Measurements from ENCODE around the gene APBB2.
"Not testable (repeated sequence)": the region's sequence is repeated elsewhere in the genome, so short reads cannot be mapped to it uniquely, and the experiment has no call there.

The APBB2 gene

DNA sequence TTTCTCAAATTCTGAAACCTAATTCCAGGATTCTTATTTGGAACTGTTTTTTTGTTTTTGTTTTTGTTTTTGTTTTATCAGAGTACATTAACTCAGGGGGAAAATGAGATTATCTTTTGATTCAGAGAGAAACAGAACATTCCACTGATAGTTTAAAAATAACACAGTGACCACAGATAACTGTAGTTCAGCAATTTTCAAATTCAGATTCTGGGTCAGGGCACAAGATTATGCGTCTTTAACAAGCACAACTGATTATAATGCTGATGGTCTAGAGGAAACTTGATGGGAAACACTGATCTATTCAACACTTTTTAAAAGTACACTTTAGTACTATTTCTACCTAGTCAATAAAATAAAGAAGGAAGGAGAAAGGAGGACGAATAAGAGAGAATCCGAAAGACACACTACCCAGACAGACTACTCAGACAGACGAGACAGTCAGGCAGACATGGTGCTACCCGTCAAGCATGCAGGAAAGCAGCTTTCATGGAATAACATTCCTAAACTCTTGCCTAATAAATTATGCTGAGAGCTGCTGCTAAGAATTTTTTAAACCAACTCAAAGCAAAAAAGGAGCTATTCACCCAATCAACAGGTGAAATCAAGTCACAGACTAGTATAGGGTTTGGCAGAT lies 59.0 kb downstream of the APBB2 start:
- no peak for DNase-seq

DNA sequence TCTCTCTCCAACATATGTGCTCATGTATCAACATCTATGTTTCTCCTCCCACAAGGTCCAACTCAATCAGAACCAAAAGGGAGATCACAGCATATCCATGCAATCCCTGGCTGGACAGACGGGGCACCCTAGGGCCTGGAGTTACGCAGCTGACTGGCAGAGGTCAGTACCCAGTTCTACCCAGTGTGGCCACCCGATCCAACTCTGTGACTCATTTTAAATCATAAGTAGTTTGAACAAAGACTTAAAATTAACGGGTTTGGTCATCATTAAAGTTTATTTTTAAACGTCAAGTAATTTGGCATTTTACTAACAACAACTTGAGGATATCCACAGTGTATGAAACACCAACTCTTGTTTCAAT lies 59.5 kb downstream of the APBB2 start:
- DNase-seq, result no peak

DNA sequence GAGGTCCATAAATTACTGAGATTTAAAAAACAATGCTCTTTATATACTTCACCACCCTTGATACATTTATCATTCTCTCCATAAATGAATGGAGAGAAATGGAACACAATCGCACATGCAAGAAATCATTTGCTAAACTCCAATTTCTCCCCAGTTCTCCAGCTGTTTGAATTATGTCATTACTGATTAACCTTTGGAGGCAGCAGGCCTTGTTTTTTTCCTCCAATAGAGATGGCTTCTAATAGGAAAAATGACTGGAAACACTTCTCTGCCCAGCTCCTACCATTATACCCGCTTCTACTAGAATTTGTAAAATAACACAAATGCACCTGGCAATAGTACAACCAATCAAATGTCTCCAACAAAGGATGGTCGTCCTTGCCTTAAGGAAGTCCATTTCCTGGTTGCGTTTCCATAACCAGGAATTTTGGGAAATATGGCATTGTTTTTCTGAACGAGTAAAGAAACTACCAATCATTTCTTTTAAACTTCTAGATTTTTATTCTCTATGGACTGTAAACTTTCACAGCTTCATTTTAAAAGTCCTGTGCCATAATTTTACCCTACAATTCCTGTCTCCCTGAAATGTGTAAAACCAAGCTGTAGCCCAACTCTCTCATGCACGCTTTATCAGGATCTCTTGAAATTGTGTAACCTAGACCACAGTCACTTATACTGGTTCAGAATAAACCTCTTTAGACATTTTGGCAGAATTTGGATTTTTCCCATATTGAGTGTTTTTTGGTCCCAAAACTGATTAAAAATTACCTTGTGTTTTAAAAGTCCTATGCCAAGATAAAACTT lies 60.1 kb downstream of the APBB2 start:
- no peak for DNase-seq

DNA sequence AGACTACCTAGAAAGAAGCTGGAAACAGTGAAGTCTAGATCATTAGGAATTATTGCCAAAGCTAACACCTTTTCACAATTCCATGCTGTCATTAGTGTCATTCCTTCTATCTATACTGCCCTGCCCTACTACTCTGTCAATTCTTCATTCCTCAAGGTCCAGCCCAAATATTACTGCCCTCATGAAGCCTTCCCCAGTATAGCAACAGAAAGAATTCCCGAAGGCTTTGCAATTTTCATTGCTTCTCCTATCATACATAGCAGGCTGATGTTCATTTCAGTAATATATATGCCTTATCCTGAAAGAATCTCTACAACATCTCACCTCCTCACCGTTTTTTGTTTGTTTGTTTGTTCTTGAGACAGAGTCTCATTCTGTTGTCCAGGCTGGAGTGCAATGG lies 63.9 kb downstream of the APBB2 start:
- DNase-seq, result no peak

DNA sequence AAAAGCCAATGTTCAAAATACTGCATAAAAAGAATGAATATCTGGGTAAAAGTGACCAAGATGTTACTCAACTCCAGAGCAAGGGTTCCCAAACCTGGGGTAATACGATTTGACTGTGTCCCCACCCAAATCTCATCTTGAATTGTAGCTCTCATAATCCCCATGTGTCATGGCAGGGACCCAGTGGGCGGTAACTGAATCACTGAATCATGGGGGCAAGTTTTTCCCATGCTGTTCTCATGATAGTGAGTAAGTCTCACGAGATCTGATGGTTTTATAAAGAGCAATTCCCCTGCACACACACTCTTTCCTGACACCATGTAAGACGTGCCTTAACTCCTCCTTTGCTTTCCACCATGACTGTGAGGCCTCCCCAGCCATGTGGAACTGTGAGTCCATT lies 64.8 kb downstream of the APBB2 start:
- DNase-seq, result not testable (repeated sequence)

DNA sequence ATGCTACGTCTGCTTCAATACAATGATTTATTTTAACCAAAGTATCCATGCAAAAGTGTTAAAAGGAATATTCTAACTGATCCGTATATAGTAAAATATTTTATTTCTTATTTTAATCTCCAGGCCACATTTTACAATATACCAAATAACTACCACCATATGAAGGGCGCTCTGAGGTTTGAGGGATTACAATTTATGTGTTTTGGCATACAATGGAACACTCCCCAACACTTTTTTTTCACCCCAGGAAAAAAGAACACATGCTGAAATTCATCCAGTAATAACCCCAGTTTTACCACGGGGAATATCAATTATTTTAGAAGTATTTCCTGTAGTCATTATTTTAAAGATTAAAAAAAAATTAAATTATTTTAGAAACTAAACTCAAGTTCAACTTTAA lies 65.4 kb downstream of the APBB2 start:
- no peak for DNase-seq

DNA sequence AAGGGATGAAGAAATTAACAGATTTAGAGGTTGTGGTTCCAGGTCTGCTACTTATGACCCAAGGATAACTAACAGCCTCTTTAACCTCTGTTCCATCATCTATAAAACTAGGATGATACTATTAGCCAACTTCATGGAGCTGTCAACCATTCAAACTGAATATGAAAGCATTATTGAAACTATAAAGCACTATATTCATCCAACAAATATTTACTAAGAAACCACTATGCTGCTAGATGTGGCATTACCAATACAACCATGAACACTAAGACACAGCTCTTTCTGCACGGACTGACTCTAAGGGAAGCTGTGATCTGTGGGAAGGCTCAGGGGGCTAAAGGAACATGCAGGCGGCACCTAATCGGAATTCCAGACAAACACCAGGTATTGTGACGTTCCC lies 66.0 kb downstream of the APBB2 start:
- no peak for DNase-seq

DNA sequence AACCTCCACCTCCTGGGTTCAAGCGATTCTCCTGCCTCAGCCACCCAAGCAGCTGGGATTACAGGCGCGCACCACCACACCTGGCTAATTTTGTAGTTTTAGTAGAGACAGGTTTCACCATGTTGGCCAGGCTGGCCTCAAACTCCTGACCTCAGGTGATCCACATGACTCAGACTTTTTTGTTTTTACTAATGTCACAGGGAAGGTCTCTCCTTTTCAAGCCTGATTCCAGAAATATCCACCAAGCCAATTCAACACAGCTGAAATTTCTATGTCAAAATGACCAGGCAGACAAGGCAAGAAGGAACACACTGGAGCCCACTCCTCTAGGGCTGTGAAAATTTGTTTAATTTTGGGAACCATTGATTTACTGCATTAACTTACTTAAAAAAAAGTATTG lies 66.8 kb downstream of the APBB2 start:
- not testable (repeated sequence) for DNase-seq

DNA sequence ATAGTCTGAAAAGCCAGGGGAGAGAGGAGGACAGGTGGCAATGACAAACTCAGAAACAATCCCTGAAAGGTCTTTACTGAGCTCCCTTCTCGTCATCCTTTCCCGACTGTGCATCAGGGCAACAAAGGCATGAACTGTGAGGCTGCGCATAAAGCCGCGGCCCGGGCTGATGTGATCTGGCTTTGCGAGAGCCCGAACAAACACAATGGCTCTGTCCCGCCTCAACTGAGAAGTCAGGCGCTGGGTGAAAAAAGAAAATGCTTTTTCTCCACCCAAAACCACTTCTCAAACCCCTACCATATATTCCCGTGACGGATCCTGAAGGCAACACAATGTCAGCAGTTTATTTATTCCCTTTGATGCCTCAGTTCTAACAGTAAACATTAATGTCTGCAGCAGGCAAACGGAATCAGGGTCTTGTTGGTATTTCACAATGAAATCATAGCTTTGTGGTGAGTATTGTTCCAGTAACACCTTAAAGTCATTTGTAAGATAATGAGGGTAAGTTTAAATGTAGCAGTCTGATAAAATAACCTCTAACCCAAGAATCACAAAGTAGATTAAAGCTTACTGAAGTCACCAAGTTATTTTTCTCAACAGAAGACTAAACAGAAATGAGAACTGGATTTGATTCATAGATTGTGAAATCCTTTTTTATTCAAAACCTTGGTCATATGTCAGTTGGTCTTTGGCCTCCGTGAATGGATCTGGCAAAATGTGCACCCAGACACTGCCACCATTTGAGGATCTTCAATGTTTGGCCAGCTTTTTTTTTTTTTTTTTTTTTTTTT lies 67.4 kb downstream of the APBB2 start:
- DNase-seq, result peak; percentile 5

DNA sequence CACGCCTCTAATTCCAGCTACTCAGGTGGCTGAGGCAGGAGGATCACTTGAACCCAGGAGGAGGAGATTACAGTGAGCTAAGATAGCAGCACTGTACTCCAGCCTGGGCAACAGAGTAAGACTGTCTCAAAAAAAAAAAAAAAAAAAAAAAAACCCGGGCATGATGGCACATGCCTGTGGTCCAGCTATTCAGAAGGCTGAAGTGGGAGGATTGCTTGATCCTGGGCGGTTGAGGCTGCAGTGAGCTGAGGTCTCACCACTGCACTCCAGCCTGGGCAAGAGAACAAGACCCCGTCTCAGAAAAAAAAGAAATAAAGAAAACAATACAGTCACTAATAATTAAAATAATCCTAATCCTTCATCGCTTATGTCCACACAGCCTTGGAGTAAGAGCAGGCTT lies 68.1 kb downstream of the APBB2 start:
- no peak for DNase-seq

DNA sequence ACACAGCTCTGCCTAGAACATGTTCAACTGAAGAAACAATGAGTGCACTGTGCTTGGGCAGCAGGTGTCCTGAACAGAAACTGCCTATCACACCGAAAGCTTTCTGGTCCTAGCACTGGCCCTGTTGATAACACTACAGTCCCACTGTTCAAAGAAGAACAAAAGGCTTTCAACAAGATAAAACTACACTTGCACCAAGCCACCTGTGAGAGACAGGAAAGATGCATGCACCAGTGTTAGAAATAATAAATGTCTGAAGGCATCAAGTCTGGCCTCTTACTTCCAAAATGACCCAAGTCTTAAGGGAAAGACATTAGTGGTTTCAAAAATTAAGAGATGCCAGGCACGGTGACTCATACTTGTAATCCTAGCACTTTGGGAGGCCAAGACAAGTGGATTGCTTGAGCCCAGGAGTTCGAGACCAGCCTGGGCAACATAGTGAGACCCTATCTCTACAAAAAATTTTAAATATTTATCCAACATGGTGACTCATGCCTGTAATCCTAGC lies 68.7 kb downstream of the APBB2 start:
- no peak for DNase-seq

DNA sequence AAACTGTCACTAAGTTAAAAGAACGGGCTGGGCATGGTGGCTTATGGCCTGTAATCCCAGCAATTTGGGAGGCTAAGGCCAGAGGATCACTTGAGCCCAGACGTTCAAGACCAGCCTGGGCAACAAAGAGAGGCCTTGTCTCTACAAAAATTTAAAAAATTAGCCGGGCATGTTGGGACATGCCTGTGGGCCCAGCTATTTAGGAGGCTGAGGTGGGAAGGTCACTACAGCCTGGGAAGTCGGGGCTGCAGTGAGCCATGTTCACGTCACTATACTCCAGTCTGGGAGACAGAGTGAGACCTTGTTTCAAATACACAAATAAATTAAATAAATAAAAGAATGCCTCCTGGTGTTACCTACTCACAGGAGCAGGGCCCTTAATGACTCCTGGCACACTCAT lies 69.5 kb downstream of the APBB2 start:
- no peak for DNase-seq

DNA sequence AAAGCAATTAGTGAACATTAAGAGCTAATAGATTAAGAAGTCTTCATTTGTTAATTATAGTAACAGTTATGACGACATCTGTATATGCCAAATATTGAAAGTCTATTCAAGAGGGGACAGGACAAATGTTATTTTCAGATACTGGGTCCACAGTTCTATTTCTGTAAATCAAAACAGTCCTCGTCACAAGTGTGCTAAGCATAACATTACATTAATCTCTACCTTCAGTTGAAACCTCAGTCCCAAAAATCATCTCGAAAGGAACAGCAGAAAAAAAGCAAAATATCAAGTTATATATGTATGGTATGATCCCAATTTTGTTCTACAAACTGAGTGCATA lies 70.3 kb downstream of the APBB2 start:
- DNase-seq, result no peak

DNA sequence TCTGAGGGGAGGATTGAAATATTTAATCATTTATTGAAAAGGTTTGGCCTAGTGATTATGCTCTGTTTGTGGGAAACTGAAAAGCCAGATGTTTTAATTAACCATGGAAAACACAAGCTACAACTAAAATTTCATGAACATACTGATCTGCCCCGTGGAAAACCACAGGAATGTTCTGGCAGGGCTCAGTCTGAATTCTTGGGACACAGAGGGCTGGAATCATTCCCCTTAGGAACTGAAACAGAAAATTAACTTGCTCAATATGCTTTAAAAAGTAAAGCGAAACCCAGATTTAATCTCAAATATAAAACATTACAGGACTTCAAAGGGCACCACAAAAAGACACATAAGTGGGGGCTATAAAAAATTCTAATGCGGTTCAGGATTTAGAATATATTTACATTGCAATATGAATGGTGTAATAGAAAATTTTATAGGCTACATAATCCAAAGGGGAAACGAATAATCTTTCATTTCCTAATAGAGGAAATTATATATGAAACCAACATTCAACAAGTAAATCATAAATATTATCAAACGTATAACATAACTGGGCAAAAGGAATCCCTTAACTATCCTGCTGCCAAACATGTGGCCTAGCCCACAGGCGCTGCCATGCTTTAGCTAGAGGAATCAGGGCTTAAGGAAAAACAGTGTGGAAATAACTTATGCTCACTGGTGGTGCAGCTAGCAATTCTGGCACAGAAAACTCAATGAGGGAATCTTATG lies 70.9 kb downstream of the APBB2 start:
- peak; percentile 6 for DNase-seq

DNA sequence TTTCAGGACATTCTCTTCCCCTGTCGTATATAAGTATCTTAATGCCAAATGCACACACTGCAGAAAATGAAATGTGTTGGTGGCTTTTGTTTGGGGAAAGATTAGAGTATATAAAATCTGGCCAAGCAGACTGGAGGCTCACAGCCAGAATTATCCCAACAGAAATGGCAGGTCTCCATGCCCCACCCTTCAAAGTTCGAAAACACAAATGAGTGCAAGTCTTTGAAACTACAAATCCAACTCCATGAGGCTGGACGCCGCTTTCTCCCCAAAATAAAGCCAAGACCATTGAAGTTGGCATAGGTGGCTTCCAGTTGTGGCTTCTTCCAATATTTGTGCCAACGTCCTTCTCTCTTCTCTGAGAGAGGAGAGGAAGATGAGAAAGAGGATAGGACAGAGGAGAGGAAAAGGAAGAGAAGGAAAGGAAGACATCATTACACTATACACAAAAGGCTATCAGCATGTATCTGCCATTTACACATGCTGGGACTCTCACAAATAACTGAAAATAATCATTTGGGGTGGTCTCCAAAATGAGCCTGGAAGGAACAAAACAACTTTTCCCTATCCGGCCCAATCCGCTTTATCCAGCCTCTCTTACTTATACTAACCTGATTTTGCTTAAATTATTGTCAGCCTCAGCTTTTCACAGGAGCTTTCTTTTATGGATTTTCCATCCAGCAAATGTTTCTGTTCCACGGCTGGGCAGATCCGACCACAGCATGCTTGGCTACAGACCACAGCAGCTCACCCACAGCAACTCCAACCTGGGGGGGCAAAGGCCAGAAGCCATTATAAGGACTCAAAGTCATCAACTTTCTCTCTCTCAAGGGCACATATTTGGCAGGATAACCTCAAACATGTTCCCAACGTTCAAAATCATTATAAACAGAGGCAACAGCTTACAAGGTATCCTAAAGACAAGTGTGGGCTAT lies 71.7 kb downstream of the APBB2 start:
- no peak for DNase-seq

DNA sequence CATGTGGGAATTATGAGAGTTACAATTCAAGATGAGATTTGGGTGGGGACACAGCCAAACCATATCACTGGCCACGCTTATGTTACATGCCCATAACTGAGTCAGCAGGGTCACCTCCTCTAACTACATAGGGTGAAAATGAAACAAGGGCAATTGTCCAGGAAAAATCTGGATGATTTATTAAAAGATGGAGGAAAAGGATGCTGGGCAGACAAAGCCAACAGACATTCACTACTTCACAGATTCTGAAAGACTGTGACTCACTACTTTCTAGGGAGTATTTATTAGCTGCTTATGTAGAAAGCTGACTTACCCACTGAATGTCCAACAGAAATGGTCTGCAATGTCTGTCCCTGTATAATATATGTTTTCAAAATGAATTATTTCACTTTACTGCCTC lies 72.4 kb downstream of the APBB2 start:
- DNase-seq, result no peak

DNA sequence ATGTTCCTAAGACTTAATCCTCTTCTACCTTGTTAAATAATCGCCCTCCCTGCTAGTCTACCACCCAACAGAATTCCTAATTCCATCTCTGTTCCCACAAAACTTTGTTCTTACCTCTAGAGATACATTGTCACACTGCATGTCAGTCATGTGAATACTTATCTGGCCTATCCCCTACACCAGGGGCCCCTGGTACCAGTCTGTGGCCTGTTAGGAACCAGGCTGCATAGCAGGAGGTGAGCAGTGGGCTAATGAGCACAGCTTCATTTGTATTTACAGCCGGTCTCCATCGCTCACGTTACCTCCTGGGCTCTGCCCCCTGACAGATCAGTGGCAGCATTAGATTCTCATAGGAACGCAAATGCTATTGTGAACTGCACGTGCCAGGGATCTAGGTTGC lies 73.9 kb downstream of the APBB2 start:
- DNase-seq, result no peak

DNA sequence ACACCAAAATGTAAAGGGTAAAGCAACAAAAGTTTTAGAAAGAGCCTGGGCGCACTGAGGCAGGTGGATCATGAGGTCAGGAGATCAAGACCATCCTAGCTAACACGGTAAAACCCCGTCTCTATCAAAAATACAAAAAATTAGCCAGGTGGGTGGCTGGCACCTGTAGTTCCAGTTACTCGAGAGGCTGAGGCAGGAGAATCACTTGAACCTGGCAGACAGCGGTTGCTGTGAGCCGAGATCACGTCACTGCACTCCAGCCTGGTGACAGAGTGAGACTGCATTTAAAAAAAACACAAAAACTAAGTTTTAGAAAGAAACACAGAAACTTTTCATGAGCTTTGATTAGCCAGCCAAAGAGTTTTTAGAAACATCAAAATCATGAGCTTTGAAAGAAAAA lies 76.5 kb downstream of the APBB2 start:
- DNase-seq, result no peak

DNA sequence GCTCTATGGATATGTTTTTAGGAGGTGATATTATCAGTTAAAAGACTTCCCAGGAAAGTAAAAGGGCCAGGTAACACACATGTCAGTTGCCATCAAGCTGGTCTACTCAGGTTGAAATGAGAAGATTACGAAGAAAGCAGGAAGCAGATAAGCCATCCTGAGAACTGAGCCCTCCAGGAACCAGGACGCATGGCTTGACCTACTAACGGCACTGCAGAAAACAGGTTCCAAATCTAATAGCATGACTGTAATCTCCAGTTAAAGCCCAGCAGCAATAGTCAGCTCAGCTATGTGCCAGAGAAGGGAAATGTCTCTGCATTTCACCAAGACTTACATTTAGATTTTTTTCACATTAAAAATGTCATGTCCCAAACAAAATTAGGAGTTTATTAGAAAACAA lies 77.9 kb downstream of the APBB2 start:
- no peak for DNase-seq

DNA sequence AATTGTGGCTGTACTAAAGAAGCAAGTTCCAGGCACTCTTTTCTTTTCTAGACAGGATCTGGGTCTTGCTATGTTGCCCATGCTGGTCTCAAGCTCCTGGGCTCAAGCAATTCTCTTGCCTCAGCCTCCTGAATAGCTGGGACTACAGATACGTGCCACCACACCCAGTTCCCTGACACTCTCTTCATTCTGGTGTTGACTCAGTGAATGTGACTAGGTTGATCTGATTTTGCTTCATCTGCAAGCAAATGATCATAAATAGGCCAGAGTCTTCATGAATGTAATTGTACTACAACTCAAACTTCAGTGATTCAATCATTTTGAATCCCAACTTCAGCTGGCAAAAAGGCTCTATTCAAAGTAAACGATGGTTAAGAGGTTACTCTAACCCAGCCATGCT lies 78.5 kb downstream of the APBB2 start:
- no peak for DNase-seq

DNA sequence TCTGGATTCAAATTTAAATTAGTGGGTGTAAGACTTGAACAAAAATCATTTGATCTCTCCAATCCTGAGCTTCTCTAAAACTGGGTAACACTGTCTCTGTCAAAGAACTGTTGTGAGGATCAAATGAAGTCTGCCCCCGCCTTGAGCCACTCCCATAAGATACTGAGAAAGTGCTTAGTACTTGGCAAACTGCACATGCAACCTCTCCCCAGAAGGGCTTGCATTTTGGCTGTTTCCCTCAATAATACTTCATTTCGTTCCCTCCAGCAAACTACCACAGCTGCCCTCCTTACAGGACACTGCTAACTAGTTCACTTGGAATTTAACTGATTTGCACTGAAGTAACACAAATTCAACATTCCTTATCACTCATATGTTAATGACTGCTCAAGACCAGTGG lies 79.8 kb downstream of the APBB2 start:
- DNase-seq, result no peak

DNA sequence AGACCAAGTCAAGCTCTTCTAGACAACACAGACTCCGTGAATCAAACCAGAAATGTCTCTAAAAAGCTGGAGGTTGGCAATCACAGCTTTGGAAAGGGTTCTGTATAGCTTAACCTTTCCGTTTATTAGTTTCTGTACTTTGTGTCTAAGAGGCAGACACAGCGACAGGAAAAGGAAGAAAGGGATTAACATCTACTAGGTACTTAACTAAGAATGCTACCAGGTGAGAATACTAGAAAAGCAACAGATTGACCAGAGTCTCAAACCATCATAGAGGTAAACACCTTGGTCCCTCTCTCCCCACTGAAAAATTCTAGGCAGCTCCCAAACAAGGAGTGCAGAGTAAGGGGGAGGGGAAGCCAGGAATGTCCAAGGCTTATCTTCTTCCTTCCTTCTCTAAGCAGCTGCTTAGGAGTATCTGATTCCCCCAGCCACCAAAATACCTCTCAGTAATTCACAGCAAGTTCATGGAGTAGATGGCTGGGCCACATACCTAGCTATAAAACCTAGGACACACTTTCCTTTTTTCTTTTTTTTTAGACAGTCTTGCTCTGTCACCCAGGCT lies 80.8 kb downstream of the APBB2 start:
- no peak for DNase-seq
